ENCODE data around the gene FER.
"Not testable (repeated sequence)": the region's sequence is repeated elsewhere in the genome, so short reads cannot be mapped to it uniquely, and the experiment has no call there.

The FER gene

DNA sequence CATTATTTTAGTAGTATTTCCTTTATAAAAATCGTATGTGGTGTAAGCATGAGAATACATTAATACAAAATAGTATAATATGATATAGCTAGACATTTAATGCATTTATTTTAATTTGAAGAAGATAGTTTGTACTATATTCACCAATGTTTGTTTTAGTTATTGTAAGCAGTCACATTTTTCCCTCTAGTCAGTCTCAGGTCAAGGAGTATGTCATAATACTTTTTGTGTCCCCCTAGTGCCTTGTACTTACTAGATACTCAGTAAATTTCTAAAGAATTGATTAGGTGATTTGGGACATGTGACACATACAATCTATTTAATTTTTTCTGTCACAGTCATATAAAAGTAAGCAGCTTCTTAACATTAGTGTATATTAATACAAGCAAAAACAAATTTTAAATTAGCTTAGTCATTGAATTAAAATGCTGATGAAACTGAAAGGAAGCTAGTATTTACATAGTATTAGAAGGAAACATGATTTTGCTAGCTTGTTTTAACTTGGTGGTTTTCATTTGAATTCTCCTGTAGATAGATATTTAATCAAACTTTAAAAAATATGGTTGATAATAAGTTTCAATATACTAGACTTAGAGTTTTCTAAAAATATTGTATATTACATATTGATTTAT, 242.2 kb downstream of the FER start:
- DNase-seq: no peak

- not testable (repeated sequence) for DNase-seq
Measured at GRCh38 chr5:108992396-108993085, 244.8 kb downstream of the FER start.

DNA sequence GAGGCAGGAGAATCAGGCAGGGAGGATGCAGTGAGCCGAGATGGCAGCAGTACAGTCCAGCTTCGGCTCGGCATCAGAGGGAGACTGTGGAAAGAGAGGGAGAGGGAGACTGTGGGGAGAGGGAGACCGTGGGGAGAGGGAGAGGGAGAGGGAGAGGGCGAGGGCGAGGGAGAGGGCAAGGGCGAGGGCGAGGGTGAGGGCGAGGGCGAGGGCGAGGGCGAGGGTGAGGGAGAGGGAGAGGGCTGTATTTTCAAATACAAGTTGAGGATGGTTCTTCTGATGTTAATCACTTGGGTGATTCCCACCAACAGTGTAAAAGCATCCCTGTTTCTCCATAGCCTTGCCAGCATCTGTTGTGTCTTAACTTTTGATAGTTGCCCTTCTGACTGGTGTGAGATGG, 245.7 kb downstream of the FER start:
- DNase-seq: not testable (repeated sequence)

DNA sequence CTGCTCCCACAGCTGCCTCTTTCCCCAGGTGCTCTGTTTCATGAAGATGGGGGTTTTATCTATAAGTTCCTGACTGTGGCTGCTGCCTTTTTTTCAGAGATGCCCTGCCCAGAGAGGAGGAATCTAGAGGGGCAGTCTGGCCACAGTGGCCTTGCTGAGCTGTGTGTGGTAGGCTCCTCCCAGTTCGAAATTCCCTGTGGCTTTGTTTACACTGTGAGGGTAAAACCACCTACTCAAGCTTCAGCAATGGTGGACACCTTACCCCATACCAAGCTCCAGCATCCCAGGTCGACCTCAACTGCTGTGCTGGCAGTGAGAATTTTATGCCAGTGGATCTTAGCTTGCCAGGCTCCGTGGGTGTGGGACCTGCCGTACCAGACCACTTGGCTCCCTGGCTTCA, 250.0 kb downstream of the FER start:
- DNase-seq: no peak

DNA sequence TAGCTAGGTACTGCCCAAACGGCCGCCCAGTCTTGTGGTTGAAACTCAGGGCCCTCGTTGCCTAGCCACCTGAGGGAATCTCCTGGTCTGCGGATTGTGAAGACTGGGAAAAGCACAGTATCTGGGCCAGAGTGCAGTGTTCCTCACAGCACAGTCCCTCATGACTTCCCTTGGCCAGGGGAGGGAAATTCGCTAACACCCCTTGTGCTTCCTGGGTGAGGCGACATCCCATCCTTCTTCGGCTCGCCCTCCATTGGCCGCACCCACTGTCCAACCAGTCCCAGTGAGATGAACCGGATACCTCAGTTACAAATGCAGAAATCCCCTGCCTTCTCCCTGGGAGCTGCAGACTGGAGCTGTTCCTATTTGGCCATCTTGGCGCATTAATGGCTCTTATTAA, 250.5 kb downstream of the FER start:
- no peak for DNase-seq

GRCh38 chr5:109003928-109004327, 256.2 kb downstream of the FER start:
- no peak for DNase-seq

GRCh38 chr5:109005297-109006009, 257.8 kb downstream of the FER start:
- DNase-seq: no peak

- no peak for DNase-seq
Measured at GRCh38 chr5:109006129-109006528, 258.4 kb downstream of the FER start.

- DNase-seq: no peak
Measured at GRCh38 chr5:109016300-109016699, 268.6 kb downstream of the FER start.

DNA sequence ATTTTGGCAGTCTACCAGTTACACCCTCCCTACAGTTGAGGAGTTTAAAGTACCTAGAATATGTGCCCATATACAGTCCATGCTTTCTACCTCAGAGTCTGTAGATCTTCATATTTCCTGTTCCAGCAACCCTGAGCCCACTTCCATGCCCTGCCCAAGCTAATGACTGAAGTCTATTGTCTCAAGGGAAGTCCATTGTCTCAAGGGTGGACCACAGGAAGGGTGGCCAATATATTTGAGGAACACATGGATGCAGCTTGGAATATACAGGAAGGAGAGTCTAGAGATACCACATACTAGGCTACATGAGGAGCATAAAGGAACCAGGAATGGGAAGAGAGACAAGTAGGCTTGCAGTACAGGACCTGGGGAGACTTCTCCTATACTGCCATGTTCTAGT, 274.4 kb downstream of the FER start:
- no peak for DNase-seq

DNA sequence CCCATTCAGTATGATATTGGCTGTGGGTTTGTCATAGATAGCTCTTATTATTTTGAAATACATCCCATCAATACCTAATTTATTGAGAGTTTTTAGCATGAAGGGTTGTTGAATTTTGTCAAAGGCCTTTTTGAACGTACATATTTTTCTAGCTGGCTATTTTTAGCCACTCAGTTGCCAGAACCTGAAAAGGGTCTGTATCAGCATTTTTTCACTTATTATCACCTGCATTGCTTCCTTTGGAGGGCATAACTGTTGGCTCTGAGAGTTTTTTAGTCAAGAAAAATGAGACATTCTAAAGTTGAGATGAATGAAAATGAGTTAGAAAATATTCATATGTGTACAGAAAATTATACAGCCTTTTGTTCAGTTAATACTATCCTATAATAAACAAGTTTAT, 278.0 kb downstream of the FER start:
- DNase-seq: not testable (repeated sequence)

DNA sequence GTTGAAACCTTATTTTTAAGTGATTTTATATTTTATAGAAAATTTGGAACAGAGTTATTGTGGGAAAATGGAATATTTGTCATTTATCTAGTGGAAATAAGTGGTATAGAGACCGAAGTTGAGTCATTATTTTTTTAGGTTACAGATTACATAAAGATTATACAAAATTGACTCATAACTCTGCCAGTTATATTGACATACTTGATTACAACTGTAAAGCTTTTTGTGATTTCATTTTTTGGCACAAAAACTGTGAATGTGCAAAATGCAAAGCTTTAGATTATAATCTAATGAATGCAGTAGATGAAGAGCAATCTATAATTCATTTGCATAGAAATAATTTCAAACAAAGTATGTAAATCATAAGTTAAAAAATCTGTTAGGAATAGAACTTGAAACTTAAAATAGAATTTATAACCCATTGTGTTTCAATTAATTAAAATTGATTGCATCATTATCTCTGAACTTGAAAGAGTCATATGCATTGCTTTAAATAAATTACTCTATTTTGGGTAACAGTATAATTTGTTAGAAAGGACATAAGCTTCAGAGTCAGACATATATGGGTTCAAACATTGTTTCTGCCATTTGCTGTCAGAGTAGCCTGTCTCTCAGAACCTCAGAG, 280.4 kb downstream of the FER start:
- DNase-seq: no peak

- DNase-seq: no peak
Measured at GRCh38 chr5:109028608-109029299, 281.1 kb downstream of the FER start.

DNA sequence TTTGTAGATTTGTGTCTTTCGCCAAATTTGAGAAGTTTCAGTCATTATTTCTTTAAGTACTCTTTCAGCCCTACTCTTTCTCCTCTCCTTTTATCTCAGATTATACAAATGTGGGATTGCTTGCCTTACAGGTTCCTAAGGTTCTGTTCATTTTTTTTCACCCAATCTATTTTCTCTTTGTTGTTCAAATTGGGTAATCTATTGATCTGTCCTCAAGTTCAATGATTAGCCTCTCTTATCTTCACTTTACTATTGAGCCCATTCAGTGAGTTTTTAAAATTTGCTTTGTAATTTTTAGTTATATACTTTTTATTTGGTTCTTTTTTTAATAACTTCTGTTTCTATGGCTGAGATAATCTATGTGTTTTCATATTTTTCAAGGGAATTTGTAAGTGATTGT, 282.1 kb downstream of the FER start:
- no peak for DNase-seq

DNA sequence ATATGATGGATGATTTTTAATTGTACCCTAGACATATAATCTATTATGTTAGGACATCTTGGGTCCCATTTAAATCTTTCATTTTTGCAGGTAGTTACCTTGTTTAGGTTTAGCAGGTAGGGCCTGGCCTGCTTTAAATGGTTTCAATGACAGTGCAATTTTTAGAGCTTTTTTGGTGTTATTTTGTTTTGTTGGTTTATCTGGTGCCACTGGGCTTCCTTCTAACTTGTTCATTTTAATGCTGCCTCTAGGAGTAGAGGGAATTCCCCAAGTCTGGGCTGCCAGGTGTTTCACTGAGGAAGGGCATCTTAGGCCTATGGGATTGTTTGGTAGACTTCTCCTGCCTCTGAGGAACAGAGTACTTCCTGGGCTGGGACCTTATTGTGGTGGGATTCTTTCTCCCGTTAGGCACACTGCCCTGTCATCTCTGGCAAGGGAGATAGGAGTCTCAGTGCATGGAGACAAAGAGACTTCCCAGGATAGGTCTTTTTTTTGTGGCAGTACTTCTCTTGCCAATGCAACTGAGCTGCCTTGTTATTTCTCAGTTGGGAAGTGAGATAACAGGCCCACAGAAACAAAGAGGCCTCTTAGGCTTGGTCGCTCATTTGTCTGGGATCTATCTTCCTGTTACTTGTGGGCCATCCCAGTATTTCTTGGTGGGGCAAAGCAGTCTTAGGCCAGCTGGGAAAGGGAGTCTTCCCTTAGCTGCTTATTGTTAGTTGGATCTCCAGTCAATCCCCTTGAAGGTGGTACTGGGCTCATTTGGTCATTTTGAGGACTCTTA, 282.9 kb downstream of the FER start:
- DNase-seq: no peak

DNA sequence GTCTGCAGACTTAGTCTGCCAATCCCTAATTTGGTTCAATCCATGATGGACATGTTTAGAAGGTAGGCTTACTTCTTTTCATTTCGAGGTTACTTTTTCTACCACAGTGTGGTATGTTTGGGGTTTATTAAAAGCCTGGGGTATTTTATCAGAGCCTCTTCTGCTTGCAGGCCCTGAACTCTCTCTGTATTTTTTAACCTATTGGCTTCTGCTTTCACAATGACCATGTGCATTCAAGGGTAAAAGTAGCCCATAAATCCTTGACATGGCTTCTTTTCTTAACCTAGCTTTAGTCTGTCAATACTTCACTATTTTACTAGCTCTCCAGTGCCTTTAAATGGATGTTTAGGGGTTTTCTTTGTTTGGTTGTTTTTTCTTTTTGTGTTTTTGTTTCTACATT, 286.6 kb downstream of the FER start:
- no peak for DNase-seq

DNA sequence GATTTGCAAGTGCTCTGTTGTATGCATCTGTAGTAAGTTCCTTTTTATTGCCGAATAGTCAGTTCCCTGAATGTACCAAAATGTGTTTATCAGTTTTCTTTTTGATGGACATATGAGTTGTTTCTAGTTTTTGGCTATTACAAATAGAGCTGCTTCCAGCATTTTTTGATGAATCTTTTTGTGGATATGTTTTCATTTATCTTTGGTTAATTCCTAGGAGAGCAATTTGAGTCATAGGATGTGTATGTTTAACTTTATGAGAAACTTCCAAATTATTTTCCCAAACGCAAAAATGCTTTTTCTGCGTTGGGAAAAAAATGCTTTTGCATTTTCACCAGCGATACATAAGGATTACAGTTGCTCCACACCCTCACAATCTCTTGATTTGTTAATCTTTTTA, 287.7 kb downstream of the FER start:
- no peak for DNase-seq

- no peak for DNase-seq
Measured at GRCh38 chr5:109038209-109038840, 290.6 kb downstream of the FER start.

- DNase-seq: no peak
Measured at GRCh38 chr5:109041317-109041716, 293.6 kb downstream of the FER start.

- DNase-seq: no peak
Measured at GRCh38 chr5:109045710-109046109, 298.0 kb downstream of the FER start.

GRCh38 chr5:109049565-109049964, 301.9 kb downstream of the FER start:
- DNase-seq: no peak

GRCh38 chr5:109050321-109050720, 302.6 kb downstream of the FER start:
- not testable (repeated sequence) for DNase-seq

Measured in CD4-positive, alpha-beta T cell treated with Interferon alpha-2 for 1 hour (primary cell).